Renal cortical epithelial cell (primary cell): ENCODE data around the gene AFG1L. TPM values are rescaled to one million over a fixed set of nuclear protein-coding genes. Genes with fewer than 3 reads are reported as not detected.

Experiments
- DNase-seq: peaks from one replicate; pipeline ENCODE4 v3.0.0-alpha.2; 2011; ENCODE audit warnings: low read depth
- total RNA-seq: library from RNA; depleted of rRNA; stranded (reverse); fragments of >200 nt; gene quantifications from 2 replicates; pipeline ENCODE4 v1.2.3, GENCODE V29; 2014

AFG1L gene
- total RNA-seq, 1 donor from 2014 or later = 7.4 TPM

- peak; percentile 18 for DNase-seq
These were observed 224.1 kb downstream of the AFG1L start for GRCh38 chr6:108518714-108519576.

- no peak for DNase-seq
These were observed 226.8 kb downstream of the AFG1L start for GRCh38 chr6:108521616-108522107.

GRCh38 chr6:108523697-108524096 lies 228.8 kb downstream of the AFG1L start:
- DNase-seq = no peak

GRCh38 chr6:108524528-108525248 lies 229.8 kb downstream of the AFG1L start:
- no peak for DNase-seq

GRCh38 chr6:108526739-108527174 lies 231.9 kb downstream of the AFG1L start:
- DNase-seq = peak; percentile 49

- no peak for DNase-seq
These were observed 234.0 kb downstream of the AFG1L start for GRCh38 chr6:108528878-108529277.

- DNase-seq = no peak
These were observed 236.5 kb downstream of the AFG1L start for GRCh38 chr6:108531332-108531731.

GRCh38 chr6:108535114-108535742 lies 240.4 kb downstream of the AFG1L start:
- DNase-seq = no peak

- DNase-seq = peak; percentile 63
These were observed 241.2 kb downstream of the AFG1L start for GRCh38 chr6:108535920-108536535.

- DNase-seq = peak; percentile 75
These were observed 247.2 kb downstream of the AFG1L start for GRCh38 chr6:108541843-108542759.

- no peak for DNase-seq
These were observed 248.5 kb downstream of the AFG1L start for GRCh38 chr6:108543175-108543940.

- no peak for DNase-seq
These were observed 249.8 kb downstream of the AFG1L start for GRCh38 chr6:108544606-108545005.

GRCh38 chr6:108546079-108547049 lies 251.5 kb downstream of the AFG1L start:
- DNase-seq = no peak

- no peak for DNase-seq
These were observed 254.4 kb downstream of the AFG1L start for GRCh38 chr6:108549241-108549640.

GRCh38 chr6:108549741-108550140 lies 254.9 kb downstream of the AFG1L start:
- no peak for DNase-seq

GRCh38 chr6:108550256-108550655 lies 255.4 kb downstream of the AFG1L start:
- DNase-seq = no peak

- no peak for DNase-seq
These were observed 260.7 kb downstream of the AFG1L start for GRCh38 chr6:108555399-108556052.

GRCh38 chr6:108556250-108556649 lies 261.4 kb downstream of the AFG1L start:
- no peak for DNase-seq
